ENCODE data around the gene TAC4. TPM values are rescaled to one million over a fixed set of nuclear protein-coding genes. Genes with fewer than 3 reads are reported as not detected.

The TAC4 gene
- total and polyA plus RNA-seq, 4 donors, result not detected

GRCh38 chr17:49866882-49867413, 19.1 kb upstream of the TAC4 start:
- intact Hi-C loops (cut with DNase I), result no loop called here
- Histone ChIP-seq H3K4me1 (ENCODE audit: control insufficient read depth in 1 of 2, insufficient read depth in 2 of 2, low read length in 2 of 2) (no peaks in the 10 kb centered on the region), H3K9me3 (ENCODE audit: control insufficient read depth, low read length) (no peaks in the 10 kb centered on the region), H3K36me3 (ENCODE audit: control insufficient read depth in 1 of 2, insufficient read depth in 2 of 2, low read length in 1 of 2) (no peaks in the 10 kb centered on the region), H3K27me3 (ENCODE audit: control insufficient read depth in 1 of 2, insufficient read depth in 2 of 2, low read length in 1 of 2) (no peaks in the 10 kb centered on the region), H3K27ac (ENCODE audit: low read depth in 1 of 2, low read length in 2 of 2) (no peak overlapping the region), H3K4me3 (ENCODE audit: low read length in 2 of 2) (no peak overlapping the region)
- ATAC-seq (ENCODE audit: low FRiP score) (no peak), DNase-seq (no peak)
- WGBS, 2 donors, result 82 to 97% methylated on average over 3 of the region's 3 CpGs

GRCh38 chr17:49866019-49866380, 18.1 kb upstream of the TAC4 start:
- Histone ChIP-seq H3K27me3 (ENCODE audit: control insufficient read depth in 1 of 2, insufficient read depth in 2 of 2, low read length in 1 of 2) (no peaks in the 10 kb centered on the region), H3K9me3 (ENCODE audit: control insufficient read depth, low read length) (no peaks in the 10 kb centered on the region), H3K4me1 (ENCODE audit: control insufficient read depth in 1 of 2, insufficient read depth in 2 of 2, low read length in 2 of 2) (no peaks in the 10 kb centered on the region), H3K27ac (ENCODE audit: low read depth in 1 of 2, low read length in 2 of 2) (no peak overlapping the region), H3K4me3 (ENCODE audit: low read length in 2 of 2) (no peak overlapping the region), H3K36me3 (ENCODE audit: control insufficient read depth in 1 of 2, insufficient read depth in 2 of 2, low read length in 1 of 2) (no peaks in the 10 kb centered on the region)
- DNase-seq (no peak), ATAC-seq (ENCODE audit: low FRiP score) (no peak)
- WGBS, 2 donors, result 42 to 52% methylated on average over 1 of the region's 1 CpG
- intact Hi-C loops (cut with DNase I), result no loop called here

GRCh38 chr17:49862781-49863331, 15.0 kb upstream of the TAC4 start:
- no peaks in the 10 kb centered on the region for H3K4me1 ChIP-seq (ENCODE audit: control insufficient read depth in 1 of 2, insufficient read depth in 2 of 2, low read length in 2 of 2)
- H3K27me3 ChIP-seq (ENCODE audit: control insufficient read depth in 1 of 2, insufficient read depth in 2 of 2, low read length in 1 of 2), result no peaks in the 10 kb centered on the region
- no peak overlapping the region for H3K27ac ChIP-seq (ENCODE audit: low read depth in 1 of 2, low read length in 2 of 2)
- H3K9me3 ChIP-seq (ENCODE audit: control insufficient read depth, low read length), result no peaks in the 10 kb centered on the region
- no peak overlapping the region for H3K4me3 ChIP-seq (ENCODE audit: low read length in 2 of 2)
- intact Hi-C loops (cut with DNase I), result no loop called here
- DNase-seq (no peak), ATAC-seq (ENCODE audit: low FRiP score) (no peak)
- no peaks in the 10 kb centered on the region for H3K36me3 ChIP-seq (ENCODE audit: control insufficient read depth in 1 of 2, insufficient read depth in 2 of 2, low read length in 1 of 2)
- WGBS, 2 donors, result 49 to 50% methylated on average over 16 to 17 of the region's 17 CpGs

GRCh38 chr17:49861150-49861884, 13.4 kb upstream of the TAC4 start:
- DNase-seq (no peak), ATAC-seq (ENCODE audit: low FRiP score) (no peak)
- Histone ChIP-seq H3K27ac (ENCODE audit: low read depth in 1 of 2, low read length in 2 of 2) (no peak overlapping the region), H3K36me3 (ENCODE audit: control insufficient read depth in 1 of 2, insufficient read depth in 2 of 2, low read length in 1 of 2) (no peaks in the 10 kb centered on the region), H3K4me1 (ENCODE audit: control insufficient read depth in 1 of 2, insufficient read depth in 2 of 2, low read length in 2 of 2) (no peaks in the 10 kb centered on the region), H3K27me3 (ENCODE audit: control insufficient read depth in 1 of 2, insufficient read depth in 2 of 2, low read length in 1 of 2) (no peaks in the 10 kb centered on the region), H3K9me3 (ENCODE audit: control insufficient read depth, low read length) (no peaks in the 10 kb centered on the region), H3K4me3 (ENCODE audit: low read length in 2 of 2) (no peak overlapping the region)
- WGBS, 2 donors, result 37 to 43% methylated on average over 16 of the region's 16 CpGs
- intact Hi-C loops (cut with DNase I), result loop anchor here (1.0 to 2.0 kb wide), 2 partner anchors 137 kb away; no protein-coding TSS in a partner anchor

GRCh38 chr17:49859991-49860953, 12.4 kb upstream of the TAC4 start:
- DNase-seq, result no peak
- H3K27me3 ChIP-seq (ENCODE audit: control insufficient read depth in 1 of 2, insufficient read depth in 2 of 2, low read length in 1 of 2), result no peaks in the 10 kb centered on the region
- H3K36me3 ChIP-seq (ENCODE audit: control insufficient read depth in 1 of 2, insufficient read depth in 2 of 2, low read length in 1 of 2), result no peaks in the 10 kb centered on the region
- no peaks in the 10 kb centered on the region for H3K9me3 ChIP-seq (ENCODE audit: control insufficient read depth, low read length)
- H3K27ac ChIP-seq (ENCODE audit: low read depth in 1 of 2, low read length in 2 of 2), result no peak overlapping the region
- no peaks in the 10 kb centered on the region for H3K4me1 ChIP-seq (ENCODE audit: control insufficient read depth in 1 of 2, insufficient read depth in 2 of 2, low read length in 2 of 2)
- peak; percentile 17 for ATAC-seq (ENCODE audit: low FRiP score)
- 84 to 85% methylated on average over 19 to 20 of the region's 20 CpGs for WGBS, 2 donors
- no peak overlapping the region for H3K4me3 ChIP-seq (ENCODE audit: low read length in 2 of 2)
- intact Hi-C loops (cut with DNase I), result loop anchor here in 1 of 2 donors (2.0 kb wide), 1 partner anchor 139 kb away; no protein-coding TSS in a partner anchor

- ATAC-seq (ENCODE audit: low FRiP score), result no peak
- Histone ChIP-seq H3K27ac (ENCODE audit: low read depth in 1 of 2, low read length in 2 of 2) (no peak overlapping the region), H3K36me3 (ENCODE audit: control insufficient read depth in 1 of 2, insufficient read depth in 2 of 2, low read length in 1 of 2) (no peaks in the 10 kb centered on the region), H3K4me1 (ENCODE audit: control insufficient read depth in 1 of 2, insufficient read depth in 2 of 2, low read length in 2 of 2) (no peaks in the 10 kb centered on the region), H3K9me3 (ENCODE audit: control insufficient read depth, low read length) (no peaks in the 10 kb centered on the region), H3K4me3 (ENCODE audit: low read length in 2 of 2) (no peak overlapping the region), H3K27me3 (ENCODE audit: control insufficient read depth in 1 of 2, insufficient read depth in 2 of 2, low read length in 1 of 2) (no peaks in the 10 kb centered on the region)
- DNase-seq, result no peak
- intact Hi-C loops (cut with DNase I), result no loop called here
- 9 to 14% methylated on average over 6 of the region's 6 CpGs for WGBS, 2 donors
Measured at GRCh38 chr17:49858796-49859195, 10.9 kb upstream of the TAC4 start.

GRCh38 chr17:49854126-49854525, 6.3 kb upstream of the TAC4 start:
- Histone ChIP-seq H3K27ac (ENCODE audit: low read depth in 1 of 2, low read length in 2 of 2) (no peak overlapping the region), H3K27me3 (ENCODE audit: control insufficient read depth in 1 of 2, insufficient read depth in 2 of 2, low read length in 1 of 2) (no peaks in the 10 kb centered on the region), H3K9me3 (ENCODE audit: control insufficient read depth, low read length) (no peaks in the 10 kb centered on the region), H3K4me1 (ENCODE audit: control insufficient read depth in 1 of 2, insufficient read depth in 2 of 2, low read length in 2 of 2) (no peaks in the 10 kb centered on the region), H3K4me3 (ENCODE audit: low read length in 2 of 2) (no peak overlapping the region), H3K36me3 (ENCODE audit: control insufficient read depth in 1 of 2, insufficient read depth in 2 of 2, low read length in 1 of 2) (no peaks in the 10 kb centered on the region)
- WGBS, 2 donors, result 92 to 93% methylated on average over 5 of the region's 5 CpGs
- ATAC-seq (ENCODE audit: low FRiP score) (no peak), DNase-seq (no peak)
- intact Hi-C loops (cut with DNase I), result loop anchor here in 1 of 2 donors (5.0 kb wide), 1 partner anchor 287 kb away; no protein-coding TSS in a partner anchor

GRCh38 chr17:49853470-49854015, 5.7 kb upstream of the TAC4 start:
- no peak for DNase-seq
- no peaks in the 10 kb centered on the region for H3K36me3 ChIP-seq (ENCODE audit: control insufficient read depth in 1 of 2, insufficient read depth in 2 of 2, low read length in 1 of 2)
- no peaks in the 10 kb centered on the region for H3K27me3 ChIP-seq (ENCODE audit: control insufficient read depth in 1 of 2, insufficient read depth in 2 of 2, low read length in 1 of 2)
- no peak overlapping the region for H3K4me3 ChIP-seq (ENCODE audit: low read length in 2 of 2)
- ATAC-seq (ENCODE audit: low FRiP score), result no peak
- WGBS, 2 donors, result 79 to 81% methylated on average over 10 of the region's 10 CpGs
- no peaks in the 10 kb centered on the region for H3K4me1 ChIP-seq (ENCODE audit: control insufficient read depth in 1 of 2, insufficient read depth in 2 of 2, low read length in 2 of 2)
- intact Hi-C loops (cut with DNase I), result loop anchor here in 1 of 2 donors (5.0 kb wide), 1 partner anchor 286 kb away; no protein-coding TSS in a partner anchor
- no peaks in the 10 kb centered on the region for H3K9me3 ChIP-seq (ENCODE audit: control insufficient read depth, low read length)
- H3K27ac ChIP-seq (ENCODE audit: low read depth in 1 of 2, low read length in 2 of 2), result no peak overlapping the region

Data from aorta (tissue), 5 donors.